ENCODE measurements around the gene HES6.

GRCh38 chr2:238288650-238289573 lies 49.1 kb upstream of the HES6 start:
- TF ChIP-seq EZH2phosphoT487 (IDR thresholded peaks at IDR 0.05; ENCODE audit: low read depth, severe bottlenecking, unreplicated experiment), result no peak
- TF ChIP-seq, protein P1, sequence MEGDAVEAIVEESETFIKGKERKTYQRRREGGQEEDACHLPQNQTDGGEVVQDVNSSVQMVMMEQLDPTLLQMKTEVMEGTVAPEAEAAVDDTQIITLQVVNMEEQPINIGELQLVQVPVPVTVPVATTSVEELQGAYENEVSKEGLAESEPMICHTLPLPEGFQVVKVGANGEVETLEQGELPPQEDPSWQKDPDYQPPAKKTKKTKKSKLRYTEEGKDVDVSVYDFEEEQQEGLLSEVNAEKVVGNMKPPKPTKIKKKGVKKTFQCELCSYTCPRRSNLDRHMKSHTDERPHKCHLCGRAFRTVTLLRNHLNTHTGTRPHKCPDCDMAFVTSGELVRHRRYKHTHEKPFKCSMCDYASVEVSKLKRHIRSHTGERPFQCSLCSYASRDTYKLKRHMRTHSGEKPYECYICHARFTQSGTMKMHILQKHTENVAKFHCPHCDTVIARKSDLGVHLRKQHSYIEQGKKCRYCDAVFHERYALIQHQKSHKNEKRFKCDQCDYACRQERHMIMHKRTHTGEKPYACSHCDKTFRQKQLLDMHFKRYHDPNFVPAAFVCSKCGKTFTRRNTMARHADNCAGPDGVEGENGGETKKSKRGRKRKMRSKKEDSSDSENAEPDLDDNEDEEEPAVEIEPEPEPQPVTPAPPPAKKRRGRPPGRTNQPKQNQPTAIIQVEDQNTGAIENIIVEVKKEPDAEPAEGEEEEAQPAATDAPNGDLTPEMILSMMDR (IDR thresholded peaks at IDR 0.05; ENCODE audit: poor library complexity), result peak; percentile 18
- TF ChIP-seq EZH2 (IDR thresholded peaks at IDR 0.05; ENCODE audit: borderline replicate concordance), result no peak

Data from hepatocyte (in vitro differentiated cells).